ENCODE measurements around the gene CROCC. TPM values are rescaled to one million over a fixed set of nuclear protein-coding genes. Genes with fewer than 3 reads are reported as not detected.

CROCC gene
- total and polyA plus RNA-seq, 4 donors: 14.7 to 58.3 (median 43.8) TPM

- H3K27me3 ChIP-seq (ENCODE audit: control insufficient read depth, insufficient read depth, low read length): no peaks in the 10 kb centered on the region
These were observed 83.6 kb downstream of the CROCC start for GRCh38 chr1:17005365-17005740.

GRCh38 chr1:17007121-17007520 lies 85.4 kb downstream of the CROCC start:
- H3K4me1 ChIP-seq (ENCODE audit: control insufficient read depth, insufficient read depth, low read length): peaks cover 27% of the 10 kb centered on the region
- no peak overlapping the region for H3K27ac ChIP-seq (ENCODE audit: low read depth, low read length)
- H3K27me3 ChIP-seq (ENCODE audit: control insufficient read depth, insufficient read depth, low read length): no peaks in the 10 kb centered on the region
- peaks cover 54% of the 10 kb centered on the region for H3K36me3 ChIP-seq (ENCODE audit: control insufficient read depth, insufficient read depth, low read length)
- DNase-seq (ENCODE audit: low read depth in 4 of 6, low spot score in 6 of 6): no peak
- 66% methylated on average over 6 of the region's 8 CpGs for WGBS (ENCODE audit: insufficient coverage)
- H3K9me3 ChIP-seq (ENCODE audit: control insufficient read depth, insufficient read depth, low read length): no peaks in the 10 kb centered on the region
- H3K4me3 ChIP-seq (ENCODE audit: low read depth, low read length): no peak overlapping the region

More at GRCh38 chr1:17005365-17005740, 83.6 kb downstream of the CROCC start:
- no peak for DNase-seq (ENCODE audit: low read depth in 4 of 6, low spot score in 6 of 6)
- Histone ChIP-seq H3K9me3 (ENCODE audit: control insufficient read depth, insufficient read depth, low read length) (no peaks in the 10 kb centered on the region), H3K4me3 (ENCODE audit: low read depth, low read length) (no peak overlapping the region), H3K36me3 (ENCODE audit: control insufficient read depth, insufficient read depth, low read length) (peaks cover 72% of the 10 kb centered on the region), H3K27ac (ENCODE audit: low read depth, low read length) (no peak overlapping the region), H3K4me1 (ENCODE audit: control insufficient read depth, insufficient read depth, low read length) (peaks cover 15% of the 10 kb centered on the region)
- WGBS (ENCODE audit: insufficient coverage): 96% methylated on average over 14 of the region's 19 CpGs

GRCh38 chr1:17008208-17008855 lies 86.6 kb downstream of the CROCC start:
- peaks cover 42% of the 10 kb centered on the region for H3K36me3 ChIP-seq (ENCODE audit: control insufficient read depth, insufficient read depth, low read length)
- no peak overlapping the region for H3K4me3 ChIP-seq (ENCODE audit: low read depth, low read length)
- DNase-seq (ENCODE audit: low read depth in 4 of 6, low spot score in 6 of 6): no peak
- peaks cover 39% of the 10 kb centered on the region for H3K4me1 ChIP-seq (ENCODE audit: control insufficient read depth, insufficient read depth, low read length)
- 88% methylated on average over 7 of the region's 15 CpGs for WGBS (ENCODE audit: insufficient coverage)
- no peaks in the 10 kb centered on the region for H3K27me3 ChIP-seq (ENCODE audit: control insufficient read depth, insufficient read depth, low read length)
- no peak overlapping the region for H3K27ac ChIP-seq (ENCODE audit: low read depth, low read length)
- H3K9me3 ChIP-seq (ENCODE audit: control insufficient read depth, insufficient read depth, low read length): no peaks in the 10 kb centered on the region

GRCh38 chr1:17009706-17010105 lies 88.0 kb downstream of the CROCC start:
- Histone ChIP-seq H3K27ac (ENCODE audit: low read depth, low read length) (no peak overlapping the region), H3K36me3 (ENCODE audit: control insufficient read depth, insufficient read depth, low read length) (peaks cover 32% of the 10 kb centered on the region), H3K9me3 (ENCODE audit: control insufficient read depth, insufficient read depth, low read length) (no peaks in the 10 kb centered on the region), H3K4me3 (ENCODE audit: low read depth, low read length) (no peak overlapping the region), H3K27me3 (ENCODE audit: control insufficient read depth, insufficient read depth, low read length) (no peaks in the 10 kb centered on the region), H3K4me1 (ENCODE audit: control insufficient read depth, insufficient read depth, low read length) (peaks cover 40% of the 10 kb centered on the region)
- DNase-seq (ENCODE audit: low read depth in 4 of 6, low spot score in 6 of 6): no peak
- no CpG with 5 or more reads among the region's 4 CpGs for WGBS (ENCODE audit: insufficient coverage)

- peaks cover 40% of the 10 kb centered on the region for H3K4me1 ChIP-seq (ENCODE audit: control insufficient read depth, insufficient read depth, low read length)
- H3K27me3 ChIP-seq (ENCODE audit: control insufficient read depth, insufficient read depth, low read length): no peaks in the 10 kb centered on the region
- no peak overlapping the region for H3K27ac ChIP-seq (ENCODE audit: low read depth, low read length)
- peak in 1 of 6 donors; percentile 15 for DNase-seq (ENCODE audit: low read depth in 4 of 6, low spot score in 6 of 6)
- peak overlapping the region; percentile 69 for H3K4me3 ChIP-seq (ENCODE audit: low read depth, low read length)
- H3K9me3 ChIP-seq (ENCODE audit: control insufficient read depth, insufficient read depth, low read length): no peaks in the 10 kb centered on the region
- peaks cover 21% of the 10 kb centered on the region for H3K36me3 ChIP-seq (ENCODE audit: control insufficient read depth, insufficient read depth, low read length)
- 0% methylated on average over 7 of the region's 15 CpGs for WGBS (ENCODE audit: insufficient coverage)
These were observed 89.3 kb downstream of the CROCC start for GRCh38 chr1:17011092-17011438.

- Histone ChIP-seq H3K4me1 (ENCODE audit: control insufficient read depth, insufficient read depth, low read length) (peaks cover 40% of the 10 kb centered on the region), H3K4me3 (ENCODE audit: low read depth, low read length) (peak within 1 kb of the TSS; percentile 69), H3K36me3 (ENCODE audit: control insufficient read depth, insufficient read depth, low read length) (peaks cover 16% of the 10 kb centered on the region), H3K27me3 (ENCODE audit: control insufficient read depth, insufficient read depth, low read length) (no peaks in the 10 kb centered on the region), H3K27ac (ENCODE audit: low read depth, low read length) (no peak within 1 kb of the TSS), H3K9me3 (ENCODE audit: control insufficient read depth, insufficient read depth, low read length) (no peaks in the 10 kb centered on the region)
- WGBS (ENCODE audit: insufficient coverage): under 1% methylated on average over 94 of the region's 94 CpGs
- DNase-seq (ENCODE audit: low read depth in 4 of 6, low spot score in 6 of 6): peak; percentile 57 to 97 (median 76)
These were observed 89.9 kb downstream of the CROCC start, which contains the start of gene ATP13A2 for GRCh38 chr1:17011439-17012307. Gene ATP13A2, minus strand, starts transcription at chr1:17011928. Its CDS starts 190 bp downstream, at chr1:17011738.

- Histone ChIP-seq H3K27me3 (ENCODE audit: control insufficient read depth, insufficient read depth, low read length) (no peaks in the 10 kb centered on the region), H3K4me3 (ENCODE audit: low read depth, low read length) (no peak overlapping the region), H3K4me1 (ENCODE audit: control insufficient read depth, insufficient read depth, low read length) (peaks cover 38% of the 10 kb centered on the region), H3K27ac (ENCODE audit: low read depth, low read length) (no peak overlapping the region), H3K9me3 (ENCODE audit: control insufficient read depth, insufficient read depth, low read length) (no peaks in the 10 kb centered on the region), H3K36me3 (ENCODE audit: control insufficient read depth, insufficient read depth, low read length) (peaks cover 11% of the 10 kb centered on the region)
- DNase-seq (ENCODE audit: low read depth in 4 of 6, low spot score in 6 of 6): peak in 1 of 6 donors; percentile 17
- WGBS (ENCODE audit: insufficient coverage): 58% methylated on average over 9 of the region's 9 CpGs
These were observed 91.2 kb downstream of the CROCC start for GRCh38 chr1:17012775-17013490.

GRCh38 chr1:17013491-17014320 lies 92.0 kb downstream of the CROCC start:
- DNase-seq (ENCODE audit: low read depth in 4 of 6, low spot score in 6 of 6): no peak
- H3K9me3 ChIP-seq (ENCODE audit: control insufficient read depth, insufficient read depth, low read length): no peaks in the 10 kb centered on the region
- 59% methylated on average over 9 of the region's 13 CpGs for WGBS (ENCODE audit: insufficient coverage)

More at GRCh38 chr1:17013491-17014320, 92.0 kb downstream of the CROCC start:
- Histone ChIP-seq H3K4me3 (ENCODE audit: low read depth, low read length) (no peak overlapping the region), H3K27me3 (ENCODE audit: control insufficient read depth, insufficient read depth, low read length) (no peaks in the 10 kb centered on the region), H3K36me3 (ENCODE audit: control insufficient read depth, insufficient read depth, low read length) (peaks cover 12% of the 10 kb centered on the region), H3K27ac (ENCODE audit: low read depth, low read length) (no peak overlapping the region), H3K4me1 (ENCODE audit: control insufficient read depth, insufficient read depth, low read length) (peaks cover 32% of the 10 kb centered on the region)
